ENCODE data around the gene AHDC1. TPM values are rescaled to one million over a fixed set of nuclear protein-coding genes. Genes with fewer than 3 reads are reported as not detected.

AHDC1 gene
- total RNA-seq, 2 experiments from 2014 or later, result 6.5 to 13.8 TPM

DNA sequence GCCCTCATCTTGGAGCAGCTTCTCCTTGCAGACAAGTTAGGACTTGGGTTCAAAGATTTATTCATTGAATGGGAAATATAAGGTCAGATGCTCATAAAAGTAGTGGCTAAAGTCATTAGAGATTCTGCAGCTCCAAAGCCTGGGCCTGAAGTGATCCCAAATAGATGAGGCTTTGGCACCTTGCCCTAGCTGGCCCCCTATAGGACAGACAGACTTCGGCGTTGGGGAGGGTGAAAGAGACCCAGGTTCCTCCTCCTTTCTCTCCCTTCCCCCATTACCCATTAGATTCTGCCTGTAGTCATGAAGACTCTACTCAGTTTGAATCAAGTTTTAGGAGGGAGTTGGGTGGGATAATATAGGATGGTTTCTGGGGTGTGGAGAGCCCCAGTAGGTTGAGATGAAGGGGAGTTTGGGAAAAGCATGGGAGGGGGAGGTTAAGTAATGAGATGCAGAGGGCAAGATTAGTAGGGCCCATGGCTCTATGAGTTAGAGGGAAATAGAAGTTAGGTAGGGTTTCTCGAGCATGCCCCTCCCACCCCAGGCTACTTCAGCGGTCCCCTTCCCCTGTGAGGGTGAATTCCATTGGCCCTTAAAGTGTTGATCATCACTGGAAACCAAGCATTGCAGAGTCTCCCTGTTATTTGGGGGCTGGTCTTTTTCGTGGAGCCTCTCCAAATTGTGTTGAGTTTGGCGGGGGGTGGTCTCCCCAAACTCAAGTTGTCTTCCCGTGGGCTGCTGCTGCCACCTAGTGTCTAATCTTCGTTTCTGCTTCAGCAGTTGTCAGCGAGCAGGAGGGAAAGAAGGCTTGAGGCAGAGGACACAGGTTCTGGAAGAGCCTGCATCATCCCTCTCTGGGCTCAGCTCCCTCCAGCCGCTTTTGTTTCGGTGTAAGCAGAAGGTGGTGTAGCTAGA, 2.1 kb upstream of the AHDC1 start:
- Histone ChIP-seq H3K4me3 (ENCODE audit: low read depth, low read length, poor library complexity, severe bottlenecking) (no peak overlapping the region), H3K9me3 (ENCODE audit: low read length) (no peaks in the 10 kb centered on the region), H4K20me1 (ENCODE audit: insufficient read depth, low read length) (no peaks in the 10 kb centered on the region), H3K79me2 (ENCODE audit: insufficient read depth, low read depth, low read length) (no peaks in the 10 kb centered on the region), H3K4me1 (ENCODE audit: insufficient read depth, low read length, poor library complexity, severe bottlenecking) (peaks cover 76% of the 10 kb centered on the region), H3K9me2 (ENCODE audit: insufficient read depth, low read length) (no peaks in the 10 kb centered on the region), H3K27ac (ENCODE audit: low read depth, low read length, poor library complexity, severe bottlenecking) (peak overlapping the region; percentile 44), H3K36me3 (ENCODE audit: insufficient read depth, low read length) (no peaks in the 10 kb centered on the region), H2AFZ (ENCODE audit: low read length) (peak overlapping the region; percentile 67), H3K4me2 (ENCODE audit: low read length) (peak overlapping the region; percentile 37)
- BruUV-seq (replicated peaks), result no TSS peak
- POLR2A ChIA-PET, result interaction anchor here (0.6 to 5.3 kb wide), 3 partner anchors 56 to 80 kb away, joined by 3 to 34 read pairs (median 3); no protein-coding TSS in a partner anchor
- intact Hi-C loops (cut with micrococcal nuclease; ENCODE audit: unreplicated experiment), result loop anchor here (1.0 kb wide), 4 partner anchors 203 to 305 kb away; no protein-coding TSS in a partner anchor
- TF ChIP-seq EZH2phosphoT487 (IDR thresholded peaks at IDR 0.05; ENCODE audit: borderline replicate concordance, low read depth, low read length), result no peak
- TF ChIP-seq, protein P1, sequence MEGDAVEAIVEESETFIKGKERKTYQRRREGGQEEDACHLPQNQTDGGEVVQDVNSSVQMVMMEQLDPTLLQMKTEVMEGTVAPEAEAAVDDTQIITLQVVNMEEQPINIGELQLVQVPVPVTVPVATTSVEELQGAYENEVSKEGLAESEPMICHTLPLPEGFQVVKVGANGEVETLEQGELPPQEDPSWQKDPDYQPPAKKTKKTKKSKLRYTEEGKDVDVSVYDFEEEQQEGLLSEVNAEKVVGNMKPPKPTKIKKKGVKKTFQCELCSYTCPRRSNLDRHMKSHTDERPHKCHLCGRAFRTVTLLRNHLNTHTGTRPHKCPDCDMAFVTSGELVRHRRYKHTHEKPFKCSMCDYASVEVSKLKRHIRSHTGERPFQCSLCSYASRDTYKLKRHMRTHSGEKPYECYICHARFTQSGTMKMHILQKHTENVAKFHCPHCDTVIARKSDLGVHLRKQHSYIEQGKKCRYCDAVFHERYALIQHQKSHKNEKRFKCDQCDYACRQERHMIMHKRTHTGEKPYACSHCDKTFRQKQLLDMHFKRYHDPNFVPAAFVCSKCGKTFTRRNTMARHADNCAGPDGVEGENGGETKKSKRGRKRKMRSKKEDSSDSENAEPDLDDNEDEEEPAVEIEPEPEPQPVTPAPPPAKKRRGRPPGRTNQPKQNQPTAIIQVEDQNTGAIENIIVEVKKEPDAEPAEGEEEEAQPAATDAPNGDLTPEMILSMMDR (conservative IDR thresholded peaks at IDR 0.05; ENCODE audit: low read length), result peak; percentile 94
- DNase-seq (ENCODE audit: low spot score), result peak; percentile 79
- CTCF ChIA-PET (ENCODE audit: unreplicated experiment), result interaction anchor here (0.6 to 1.5 kb wide), 11 partner anchors 44 to 306 kb away, joined by 3 to 10 read pairs (median 4); no protein-coding TSS in a partner anchor

DNA sequence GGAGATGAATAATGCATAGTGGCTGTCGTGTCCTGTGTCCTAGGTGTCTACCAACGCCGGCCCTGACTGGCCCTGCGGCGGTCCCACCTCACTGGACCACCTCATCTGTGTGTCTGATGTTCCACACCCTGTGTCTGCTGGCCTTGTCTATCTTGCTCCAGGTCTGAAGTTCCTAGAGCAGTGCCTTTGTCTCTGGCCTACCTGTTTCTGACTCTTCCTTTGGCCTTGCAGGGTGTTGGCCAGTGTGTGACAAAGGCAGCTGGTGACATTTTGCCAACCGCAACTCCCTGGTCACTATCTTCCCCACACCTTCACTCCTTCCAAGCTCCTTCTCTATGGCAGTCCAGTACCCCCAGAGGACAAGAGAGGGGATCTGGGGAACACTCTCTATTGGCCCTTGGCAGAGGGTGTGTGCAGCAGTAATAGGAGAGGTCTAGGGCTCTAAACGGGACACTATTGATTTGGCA, 1.4 kb upstream of the AHDC1 start:
- no peak for DNase-seq (ENCODE audit: low spot score)

More for the DNA sequence above, 1.4 kb upstream of the AHDC1 start:
- H4K20me1 ChIP-seq (ENCODE audit: insufficient read depth, low read length), result no peaks in the 10 kb centered on the region
- no peaks in the 10 kb centered on the region for H3K79me2 ChIP-seq (ENCODE audit: insufficient read depth, low read depth, low read length)
- no peaks in the 10 kb centered on the region for H3K9me2 ChIP-seq (ENCODE audit: insufficient read depth, low read length)
- no peak for TF ChIP-seq EZH2phosphoT487 (IDR thresholded peaks at IDR 0.05; ENCODE audit: borderline replicate concordance, low read depth, low read length)
- TF ChIP-seq, protein P1 (conservative IDR thresholded peaks at IDR 0.05; ENCODE audit: low read length), result no peak
- H2AFZ ChIP-seq (ENCODE audit: low read length), result no peak overlapping the region
- ChIA-PET CTCF (ENCODE audit: unreplicated experiment) (interaction anchor here (0.6 kb wide), 1 partner anchor 189 kb away, joined by 3 read pairs; no protein-coding TSS in a partner anchor), POLR2A (no interaction called here)
- intact Hi-C loops (cut with micrococcal nuclease; ENCODE audit: unreplicated experiment), result no loop called here
- no peak overlapping the region for H3K4me2 ChIP-seq (ENCODE audit: low read length)
- peaks cover 76% of the 10 kb centered on the region for H3K4me1 ChIP-seq (ENCODE audit: insufficient read depth, low read length, poor library complexity, severe bottlenecking)
- no peaks in the 10 kb centered on the region for H3K36me3 ChIP-seq (ENCODE audit: insufficient read depth, low read length)
- no TSS peak for BruUV-seq (replicated peaks)
- no peak overlapping the region for H3K27ac ChIP-seq (ENCODE audit: low read depth, low read length, poor library complexity, severe bottlenecking)
- H3K9me3 ChIP-seq (ENCODE audit: low read length), result no peaks in the 10 kb centered on the region
- no peak overlapping the region for H3K4me3 ChIP-seq (ENCODE audit: low read depth, low read length, poor library complexity, severe bottlenecking)
